H9 (cell line): Measurements from ENCODE around the gene PDHX. TPM values are rescaled to one million over a fixed set of nuclear protein-coding genes. Genes with fewer than 3 reads are reported as not detected.

Experiments used
- DNase-seq: peaks from one replicate; pipeline ENCODE4 v3.0.0-alpha.2; 2017
- H2AFZ ChIP-seq: one replicate; pipeline ENCODE4 v1.6.1; 2013; ENCODE audit warnings: mild to moderate bottlenecking, low read length, control low read depth, moderate library complexity
- H2AK5ac ChIP-seq: 2 replicates; pipeline ENCODE4 v1.6.1; 2013; ENCODE audit warnings: low read length, control low read depth, mixed read lengths; ENCODE audit not compliant: insufficient read length
- H2BK120ac ChIP-seq: one replicate; pipeline ENCODE4 v1.6.1; 2013; ENCODE audit warnings: low read depth, mild to moderate bottlenecking, low read length, control low read depth, inconsistent platforms; ENCODE audit not compliant: poor library complexity, severe bottlenecking
- H2BK12ac ChIP-seq: 2 replicates; pipeline ENCODE4 v1.6.1; 2013; ENCODE audit warnings: low read length, control low read depth, mixed read lengths, low read depth; ENCODE audit not compliant: insufficient read length
- H2BK15ac ChIP-seq: 2 replicates; pipeline ENCODE4 v1.6.1; 2013; ENCODE audit warnings: low read depth, low read length, control low read depth
- H2BK20ac ChIP-seq: one replicate; pipeline ENCODE4 v1.6.1; 2013; ENCODE audit warnings: low read depth, mild to moderate bottlenecking, low read length, control low read depth, inconsistent platforms; ENCODE audit not compliant: poor library complexity, severe bottlenecking
- H2BK5ac ChIP-seq: 2 replicates; pipeline ENCODE4 v1.6.1; 2013; ENCODE audit warnings: low read length, control low read depth, mixed read lengths; ENCODE audit not compliant: insufficient read length
- H3K14ac ChIP-seq: 2 replicates; pipeline ENCODE4 v1.6.1; 2013; ENCODE audit warnings: low read length, control low read depth; ENCODE audit not compliant: insufficient read depth
- H3K18ac ChIP-seq: 2 replicates; pipeline ENCODE4 v1.6.1; 2013; ENCODE audit warnings: low read depth, mild to moderate bottlenecking, mixed read lengths, low read length, control low read depth; ENCODE audit not compliant: insufficient read length
- H3K23ac ChIP-seq: 2 replicates; pipeline ENCODE4 v1.6.1; 2013; ENCODE audit warnings: low read length, control low read depth, mixed read lengths, low read depth; ENCODE audit not compliant: insufficient read length
- H3K23me2 ChIP-seq: 2 replicates; pipeline ENCODE4 v1.6.1; 2013; ENCODE audit warnings: low read depth, mild to moderate bottlenecking, mixed read lengths, low read length, control low read depth; ENCODE audit not compliant: insufficient read length, poor library complexity, severe bottlenecking
- H3K27ac ChIP-seq: 2 replicates; pipeline ENCODE4 v1.5.1; 2013; ENCODE audit warnings: low read length, control low read depth, mixed read lengths, low read depth; ENCODE audit not compliant: insufficient read length
- H3K27me3 ChIP-seq: 2 replicates; pipeline ENCODE4 v1.6.1; 2013; ENCODE audit warnings: low read length, control low read depth, inconsistent platforms; ENCODE audit not compliant: insufficient read depth
- H3K4ac ChIP-seq: 2 replicates; pipeline ENCODE4 v1.6.1; 2013; ENCODE audit warnings: low read depth, mild to moderate bottlenecking, control low read depth, inconsistent platforms, low read length, moderate library complexity
- H3K4me1 ChIP-seq: 2 replicates; pipeline ENCODE4 v1.6.1; 2013; ENCODE audit warnings: low read length, control low read depth, inconsistent platforms; ENCODE audit not compliant: insufficient read depth
- H3K4me2 ChIP-seq: 2 replicates; pipeline ENCODE4 v1.6.1; 2013; ENCODE audit warnings: low read length, control low read depth, mixed read lengths; ENCODE audit not compliant: insufficient read length, insufficient read depth
- H3K56ac ChIP-seq: 2 replicates; pipeline ENCODE4 v1.6.1; 2013; ENCODE audit warnings: low read depth, mild to moderate bottlenecking, mixed read lengths, low read length, control low read depth; ENCODE audit not compliant: insufficient read length
- H3K79me1 ChIP-seq: 2 replicates; pipeline ENCODE4 v1.6.1; 2013; ENCODE audit warnings: low read depth, mild to moderate bottlenecking, moderate library complexity, low read length, control low read depth, inconsistent platforms; ENCODE audit not compliant: insufficient read depth, poor library complexity, severe bottlenecking
- H3K79me2 ChIP-seq: 2 replicates; pipeline ENCODE4 v1.6.1; 2013; ENCODE audit warnings: low read length, control low read depth, inconsistent platforms; ENCODE audit not compliant: insufficient read depth
- H3K9ac ChIP-seq: 2 replicates; pipeline ENCODE4 v1.6.1; 2013; ENCODE audit warnings: low read length, control low read depth, mixed read lengths; ENCODE audit not compliant: insufficient read length; ENCODE audit errors: extremely low read depth
- H3K9me3 ChIP-seq: one replicate; pipeline ENCODE4 v1.6.1; 2013; ENCODE audit warnings: low read depth, low read length, inconsistent platforms; ENCODE audit not compliant: control insufficient read depth
- H3T11ph ChIP-seq: one replicate; pipeline ENCODE4 v1.6.1; 2013; ENCODE audit warnings: mild to moderate bottlenecking, low read length, control low read depth, inconsistent platforms
- H4K20me1 ChIP-seq: one replicate; pipeline ENCODE4 v1.6.1; 2013; ENCODE audit not compliant: control insufficient read depth, insufficient read length, insufficient read depth
- H4K5ac ChIP-seq: 2 replicates; pipeline ENCODE4 v1.6.1; 2013; ENCODE audit warnings: low read depth, mild to moderate bottlenecking, mixed read lengths, low read length, control low read depth; ENCODE audit not compliant: insufficient read length
- H4K8ac ChIP-seq: replicated peaks from 2 replicates; pipeline ENCODE4 v1.6.1; 2013; ENCODE audit warnings: low read length, control low read depth, mixed read lengths, low read depth; ENCODE audit not compliant: insufficient read length
- H4K91ac ChIP-seq: 2 replicates; pipeline ENCODE4 v1.6.1; 2013; ENCODE audit warnings: low read depth, mild to moderate bottlenecking, moderate library complexity, mixed read lengths, low read length, control low read depth; ENCODE audit not compliant: insufficient read length
- H3K27ac Mint-ChIP-seq, 3 experiments: 2 replicates in 2 of 3; 3 replicates in 1 of 3; pipeline ENCODE4 v1.8.0; 2020 to 2021; ENCODE audit warnings: mixed read lengths in 3 of 3, mild to moderate bottlenecking in 1 of 3, moderate library complexity in 1 of 3
- H3K27me3 Mint-ChIP-seq: 2 replicates; pipeline ENCODE4 v1.8.0; 2021; ENCODE audit warnings: low read depth, mild to moderate bottlenecking, moderate library complexity, mixed read lengths
- H3K36me3 Mint-ChIP-seq, 3 experiments: 2 replicates in 2 of 3; 3 replicates in 1 of 3; pipeline ENCODE4 v1.8.0; 2020 to 2021; ENCODE audit warnings: low read depth in 3 of 3, mixed read lengths in 3 of 3; ENCODE audit not compliant: insufficient read depth in 1 of 3
- H3K4me1 Mint-ChIP-seq, 2 experiments: 2 replicates each; pipeline ENCODE4 v1.8.0; 2020; ENCODE audit warnings: mixed read lengths in 2 of 2
- H3K4me3 Mint-ChIP-seq, 2 experiments: 2 replicates in 1 of 2; 3 replicates in 1 of 2; pipeline ENCODE4 v1.8.0; 2020 to 2021; ENCODE audit warnings: mild to moderate bottlenecking in 2 of 2, mixed read lengths in 2 of 2, moderate library complexity in 1 of 2
- H3K9me3 Mint-ChIP-seq, 2 experiments: 2 replicates in 1 of 2; 3 replicates in 1 of 2; pipeline ENCODE4 v1.8.0; 2020; ENCODE audit warnings: mild to moderate bottlenecking in 2 of 2, mixed read lengths in 2 of 2, moderate library complexity in 1 of 2
- WGBS: extraction: QIAGEN DNeasy Blood & Tissue Kit; methylation state at CpG from one replicate; pipeline ENCODE4 v1.1.7; 2013; ENCODE audit warnings: missing lambda C conversion rate, low lambda C conversion rate, mixed read lengths; ENCODE audit not compliant: insufficient read length; ENCODE audit errors: extremely low coverage; 5-methylcytosine and 5-hydroxymethylcytosine counted together
- total RNA-seq: library from RNA; stranded (reverse); gene quantifications from 2 replicates; pipeline ENCODE4 v1.2.1, GENCODE V29; 2021
- TF ChIP-seq, protein P1 (sequence below): fragments of 200-600 bp; sonication (generic); conservative IDR thresholded peaks from 3 replicates; pipeline ENCODE4 v1.8.0; 2021; ENCODE audit warnings: antibody characterized with exemption, mild to moderate bottlenecking

PDHX gene
- total RNA-seq, 1 experiment from 2014 or later: 40.1 TPM

DNA sequence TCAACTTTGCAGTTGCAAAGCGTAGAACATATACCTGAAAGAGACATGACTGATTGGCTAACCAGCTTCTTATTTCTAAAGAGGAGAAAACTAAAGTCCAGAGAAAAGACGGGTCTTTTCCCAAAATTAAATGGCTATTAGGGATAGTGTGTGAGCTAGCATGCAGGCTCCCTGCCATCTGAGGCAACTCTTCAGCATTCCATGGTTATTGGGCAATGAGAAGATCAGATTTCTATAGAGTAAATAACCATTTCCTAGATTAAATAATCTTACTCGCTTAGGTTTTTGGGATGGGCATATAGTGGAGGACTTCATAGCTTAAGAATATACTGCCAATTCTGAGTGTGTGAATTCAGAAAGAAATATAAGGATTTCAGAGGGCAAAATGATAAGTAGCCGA lies 95.0 kb downstream of the PDHX start:
- no CpG with 5 or more reads among the region's 4 CpGs for WGBS
- Histone ChIP-seq H2BK20ac (no peak overlapping the region), H3K14ac (no peak overlapping the region), H2AK5ac (no peak overlapping the region), H3K4ac (no peak overlapping the region), H3K56ac (no peak overlapping the region), H2BK12ac (no peak overlapping the region), H4K20me1 (no peaks in the 10 kb centered on the region), H2AFZ (no peak overlapping the region), H3K79me1 (no peaks in the 10 kb centered on the region), H3K27me3 (no peaks in the 10 kb centered on the region), H3K79me2 (no peaks in the 10 kb centered on the region), H3K9me3 (no peaks in the 10 kb centered on the region), H2BK120ac (no peak overlapping the region), H3K27ac (no peak overlapping the region), H4K8ac (no peak overlapping the region), H2BK5ac (no peak overlapping the region), H3K23me2 (no peaks in the 10 kb centered on the region), H3T11ph (no peak overlapping the region), H3K4me1 (peaks cover 3% of the 10 kb centered on the region; the same call in 1 of the 2 replicates), H3K4me2 (no peak overlapping the region), H3K9ac (no peak overlapping the region), H3K23ac (no peak overlapping the region), H4K5ac (no peak overlapping the region), H3K18ac (no peak overlapping the region), H2BK15ac (no peak overlapping the region), H4K91ac (no peak overlapping the region)
- H3K36me3 Mint-ChIP-seq: no peaks in the 10 kb centered on the region
- no peak overlapping the region for H3K4me3 Mint-ChIP-seq
- H3K27ac Mint-ChIP-seq: no peak overlapping the region
- TF ChIP-seq, protein P1, sequence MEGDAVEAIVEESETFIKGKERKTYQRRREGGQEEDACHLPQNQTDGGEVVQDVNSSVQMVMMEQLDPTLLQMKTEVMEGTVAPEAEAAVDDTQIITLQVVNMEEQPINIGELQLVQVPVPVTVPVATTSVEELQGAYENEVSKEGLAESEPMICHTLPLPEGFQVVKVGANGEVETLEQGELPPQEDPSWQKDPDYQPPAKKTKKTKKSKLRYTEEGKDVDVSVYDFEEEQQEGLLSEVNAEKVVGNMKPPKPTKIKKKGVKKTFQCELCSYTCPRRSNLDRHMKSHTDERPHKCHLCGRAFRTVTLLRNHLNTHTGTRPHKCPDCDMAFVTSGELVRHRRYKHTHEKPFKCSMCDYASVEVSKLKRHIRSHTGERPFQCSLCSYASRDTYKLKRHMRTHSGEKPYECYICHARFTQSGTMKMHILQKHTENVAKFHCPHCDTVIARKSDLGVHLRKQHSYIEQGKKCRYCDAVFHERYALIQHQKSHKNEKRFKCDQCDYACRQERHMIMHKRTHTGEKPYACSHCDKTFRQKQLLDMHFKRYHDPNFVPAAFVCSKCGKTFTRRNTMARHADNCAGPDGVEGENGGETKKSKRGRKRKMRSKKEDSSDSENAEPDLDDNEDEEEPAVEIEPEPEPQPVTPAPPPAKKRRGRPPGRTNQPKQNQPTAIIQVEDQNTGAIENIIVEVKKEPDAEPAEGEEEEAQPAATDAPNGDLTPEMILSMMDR: no peak
- peaks cover 13 to 15% of the 10 kb centered on the region in 2 experiments for H3K4me1 Mint-ChIP-seq
- no peak for DNase-seq
- H3K9me3 Mint-ChIP-seq: no peaks in the 10 kb centered on the region
- H3K27me3 Mint-ChIP-seq: no peaks in the 10 kb centered on the region
